Measurements from ENCODE around the gene HDAC11. TPM values are rescaled to one million over a fixed set of nuclear protein-coding genes. Genes with fewer than 3 reads are reported as not detected.

The HDAC11 gene
- total RNA-seq, 1 experiment from 2014 or later = 12.0 TPM

DNA sequence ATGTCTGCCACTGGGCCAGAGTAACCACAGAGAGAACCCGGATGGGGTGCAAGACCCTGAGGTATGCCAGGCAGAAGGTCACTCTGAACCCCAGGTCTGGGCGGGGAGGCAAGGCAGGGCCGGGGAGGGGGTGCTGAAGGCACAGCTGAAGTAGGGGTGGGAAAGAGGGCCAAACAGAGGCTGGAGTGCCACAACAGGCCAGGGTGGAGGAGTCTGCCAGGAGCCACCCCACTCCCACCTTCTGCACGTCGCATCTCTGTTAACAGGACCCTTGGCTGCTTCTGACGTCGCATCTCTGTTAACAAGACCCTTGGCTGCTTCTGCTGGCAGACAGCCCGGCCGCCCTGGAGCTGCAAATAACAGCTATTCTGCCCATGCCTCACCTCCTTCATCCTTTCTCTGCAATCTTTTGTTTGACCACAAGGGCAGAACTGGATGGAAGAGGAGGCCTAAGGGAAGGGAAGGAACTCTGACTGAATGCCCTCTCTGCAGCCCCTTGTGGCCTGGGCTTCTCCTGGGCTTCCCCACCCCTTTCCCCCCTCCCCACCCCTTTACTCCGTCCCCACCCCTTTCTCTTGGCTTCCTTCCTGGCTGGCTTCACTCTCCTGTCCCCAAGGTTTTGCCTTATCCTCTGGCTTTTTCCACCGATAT, 48.2 kb downstream of the HDAC11 start (continued):
- TF ChIP-seq, protein P1, sequence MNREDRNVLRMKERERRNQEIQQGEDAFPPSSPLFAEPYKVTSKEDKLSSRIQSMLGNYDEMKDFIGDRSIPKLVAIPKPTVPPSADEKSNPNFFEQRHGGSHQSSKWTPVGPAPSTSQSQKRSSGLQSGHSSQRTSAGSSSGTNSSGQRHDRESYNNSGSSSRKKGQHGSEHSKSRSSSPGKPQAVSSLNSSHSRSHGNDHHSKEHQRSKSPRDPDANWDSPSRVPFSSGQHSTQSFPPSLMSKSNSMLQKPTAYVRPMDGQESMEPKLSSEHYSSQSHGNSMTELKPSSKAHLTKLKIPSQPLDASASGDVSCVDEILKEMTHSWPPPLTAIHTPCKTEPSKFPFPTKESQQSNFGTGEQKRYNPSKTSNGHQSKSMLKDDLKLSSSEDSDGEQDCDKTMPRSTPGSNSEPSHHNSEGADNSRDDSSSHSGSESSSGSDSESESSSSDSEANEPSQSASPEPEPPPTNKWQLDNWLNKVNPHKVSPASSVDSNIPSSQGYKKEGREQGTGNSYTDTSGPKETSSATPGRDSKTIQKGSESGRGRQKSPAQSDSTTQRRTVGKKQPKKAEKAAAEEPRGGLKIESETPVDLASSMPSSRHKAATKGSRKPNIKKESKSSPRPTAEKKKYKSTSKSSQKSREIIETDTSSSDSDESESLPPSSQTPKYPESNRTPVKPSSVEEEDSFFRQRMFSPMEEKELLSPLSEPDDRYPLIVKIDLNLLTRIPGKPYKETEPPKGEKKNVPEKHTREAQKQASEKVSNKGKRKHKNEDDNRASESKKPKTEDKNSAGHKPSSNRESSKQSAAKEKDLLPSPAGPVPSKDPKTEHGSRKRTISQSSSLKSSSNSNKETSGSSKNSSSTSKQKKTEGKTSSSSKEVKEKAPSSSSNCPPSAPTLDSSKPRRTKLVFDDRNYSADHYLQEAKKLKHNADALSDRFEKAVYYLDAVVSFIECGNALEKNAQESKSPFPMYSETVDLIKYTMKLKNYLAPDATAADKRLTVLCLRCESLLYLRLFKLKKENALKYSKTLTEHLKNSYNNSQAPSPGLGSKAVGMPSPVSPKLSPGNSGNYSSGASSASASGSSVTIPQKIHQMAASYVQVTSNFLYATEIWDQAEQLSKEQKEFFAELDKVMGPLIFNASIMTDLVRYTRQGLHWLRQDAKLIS (CRISPR knock-in tag; IDR thresholded peaks at IDR 0.05; ENCODE audit: borderline replicate concordance) = no peak

DNA sequence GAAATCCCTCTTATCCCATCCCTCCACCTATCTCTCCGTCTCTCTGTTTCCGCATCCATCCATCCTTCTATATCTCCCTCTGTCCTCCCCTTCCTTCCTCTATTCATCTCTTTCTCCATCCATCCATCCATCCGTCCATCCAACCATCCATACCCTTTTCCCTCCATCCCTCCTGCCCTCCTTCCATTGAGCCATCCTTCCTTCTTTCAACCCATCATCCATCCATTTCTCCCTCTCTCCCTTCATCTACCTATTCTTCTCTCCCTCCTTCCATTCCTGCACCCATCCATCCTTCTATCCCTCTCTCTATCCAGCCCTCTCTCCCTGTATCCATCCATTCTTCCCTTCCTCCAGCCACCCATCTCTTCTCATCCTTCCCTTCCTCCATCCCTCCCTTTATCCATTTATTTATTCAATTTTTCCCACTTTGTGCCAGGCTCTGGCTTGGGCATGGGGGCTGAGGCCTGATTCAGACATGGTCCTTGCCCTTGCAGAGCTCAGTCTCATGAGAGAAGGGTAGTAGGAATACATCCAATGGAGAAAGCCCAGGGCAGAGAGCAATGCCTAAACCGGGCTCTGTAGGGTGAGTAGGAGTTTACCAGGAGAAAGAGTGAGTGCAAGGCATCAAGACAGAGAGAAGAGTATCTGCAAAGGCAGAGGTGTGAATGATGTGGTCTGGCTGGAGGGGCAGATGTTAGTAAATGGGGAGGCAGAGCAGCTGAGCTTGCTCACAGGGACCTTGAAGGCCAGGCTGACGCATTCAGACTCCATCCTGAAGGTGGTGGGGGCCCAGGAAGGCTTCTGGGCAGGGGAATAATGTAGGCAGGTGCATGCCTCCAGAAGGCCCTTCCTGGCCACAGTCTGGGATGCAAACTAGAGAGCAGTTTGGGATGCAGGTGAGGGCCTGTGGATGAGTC, 49.3 kb downstream of the HDAC11 start:
- Mint-ChIP-seq H3K27ac (no peak overlapping the region), H3K4me1 (peaks cover 32% of the 10 kb centered on the region), H3K4me3 (no peak overlapping the region), H3K27me3 (ENCODE audit: low read depth) (no peaks in the 10 kb centered on the region; the same call in 1 of the 2 replicates), H3K9me3 (no peaks in the 10 kb centered on the region), H3K36me3 (no peaks in the 10 kb centered on the region)
- DNase-seq (ENCODE audit: low spot score) (no peak), ATAC-seq (no peak)
- POLR2A ChIA-PET = no interaction called here
- TF ChIP-seq HMGA2 (CRISPR knock-in tag; IDR thresholded peaks at IDR 0.05) (no peak), ATF1 (CRISPR knock-in tag; IDR thresholded peaks at IDR 0.05) (no peak), EMX1 (CRISPR knock-in tag; IDR thresholded peaks at IDR 0.05) (no peak), ZNF232 (CRISPR knock-in tag; IDR thresholded peaks at IDR 0.05) (no peak), CREM (CRISPR knock-in tag; IDR thresholded peaks at IDR 0.05) (no peak), NFE2L1 (CRISPR knock-in tag; IDR thresholded peaks at IDR 0.05) (no peak), FOXJ3 (CRISPR knock-in tag; IDR thresholded peaks at IDR 0.05; ENCODE audit: borderline replicate concordance) (no peak), ZNF671 (CRISPR knock-in tag; IDR thresholded peaks at IDR 0.05) (no peak), RELA (CRISPR knock-in tag; IDR thresholded peaks at IDR 0.05; ENCODE audit: borderline replicate concordance) (no peak), RORB (CRISPR knock-in tag; IDR thresholded peaks at IDR 0.05) (no peak), ZNF396 (CRISPR knock-in tag; IDR thresholded peaks at IDR 0.05; ENCODE audit: borderline replicate concordance) (no peak), SMAD3 (CRISPR knock-in tag; IDR thresholded peaks at IDR 0.05; ENCODE audit: borderline replicate concordance) (no peak), ZNF121 (CRISPR knock-in tag; IDR thresholded peaks at IDR 0.05) (no peak), TCF7 (CRISPR knock-in tag; IDR thresholded peaks at IDR 0.05; ENCODE audit: low read depth) (no peak), KAT7 (CRISPR knock-in tag; IDR thresholded peaks at IDR 0.05; ENCODE audit: borderline replicate concordance) (no peak), TP53 (CRISPR knock-in tag; IDR thresholded peaks at IDR 0.05) (no peak), JAZF1 (CRISPR knock-in tag; IDR thresholded peaks at IDR 0.05) (no peak), ZNF138 (CRISPR knock-in tag; conservative IDR thresholded peaks at IDR 0.05) (no peak)
- TF ChIP-seq, protein P2, sequence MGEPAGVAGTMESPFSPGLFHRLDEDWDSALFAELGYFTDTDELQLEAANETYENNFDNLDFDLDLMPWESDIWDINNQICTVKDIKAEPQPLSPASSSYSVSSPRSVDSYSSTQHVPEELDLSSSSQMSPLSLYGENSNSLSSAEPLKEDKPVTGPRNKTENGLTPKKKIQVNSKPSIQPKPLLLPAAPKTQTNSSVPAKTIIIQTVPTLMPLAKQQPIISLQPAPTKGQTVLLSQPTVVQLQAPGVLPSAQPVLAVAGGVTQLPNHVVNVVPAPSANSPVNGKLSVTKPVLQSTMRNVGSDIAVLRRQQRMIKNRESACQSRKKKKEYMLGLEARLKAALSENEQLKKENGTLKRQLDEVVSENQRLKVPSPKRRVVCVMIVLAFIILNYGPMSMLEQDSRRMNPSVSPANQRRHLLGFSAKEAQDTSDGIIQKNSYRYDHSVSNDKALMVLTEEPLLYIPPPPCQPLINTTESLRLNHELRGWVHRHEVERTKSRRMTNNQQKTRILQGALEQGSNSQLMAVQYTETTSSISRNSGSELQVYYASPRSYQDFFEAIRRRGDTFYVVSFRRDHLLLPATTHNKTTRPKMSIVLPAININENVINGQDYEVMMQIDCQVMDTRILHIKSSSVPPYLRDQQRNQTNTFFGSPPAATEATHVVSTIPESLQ (CRISPR knock-in tag; IDR thresholded peaks at IDR 0.05) = no peak
- CTCF ChIA-PET = interaction anchor here (1.1 to 3.7 kb wide), 10 partner anchors 10 to 119 kb away, joined by 3 to 29 read pairs (median 4); no protein-coding TSS in a partner anchor
